HepG2 (cell line): ENCODE results near the gene STK25. TPM values are rescaled to one million over a fixed set of nuclear protein-coding genes. Genes with fewer than 3 reads are reported as not detected.
A peak's percentile ranks its signal among the peaks of the same experiment; 100 is the strongest.

Experiments used
- ATAC-seq: fragments of 200-7000 bp; cut with Tn5 transposase; 3 replicates; pipeline ENCODE4 v1.9.1; 2020; ENCODE audit warnings: mild to moderate bottlenecking, moderate library complexity
- BruUV-seq: library from RNA; stranded (reverse); fragments of 400-500 nt; replicated peaks from 2 replicates; lab custom pipeline; 2021; lab: Mats Ljungman, UMichigan
- CTCF ChIA-PET: fragments of 300-600 bp; formaldehyde crosslinking; extraction: SDS; loops from one replicate; lab custom pipeline; 2021; ENCODE audit warnings: low total read pairs, inconsistent platforms, low intra/inter-chr PET ratio; lab: Yijun Ruan, JAX
- POLR2A ChIA-PET: fragments of 350-600 bp; sonication (Branson Sonifier 250); formaldehyde crosslinking; loops from one replicate; lab custom pipeline; 2020; ENCODE audit warnings: antibody characterized with exemption, inconsistent platforms; lab: Yijun Ruan, JAX
- DNase-seq: peaks from one replicate; pipeline ENCODE4 v3.0.0-alpha.2; 2015; ENCODE audit warnings: low spot score
- FAIRE-seq: peaks from 3 replicates; lab custom pipeline; 2011; peaks lifted over from hg19 to GRCh38; lab: Jason Lieb, UNC
- H2AFZ ChIP-seq: one replicate; pipeline ENCODE4 v1.6.1; 2011; ENCODE audit warnings: low read length, inconsistent platforms
- H3K27ac ChIP-seq: fragments of 300-600 bp; 3 replicates; pipeline ENCODE4 v1.8.0; 2011; ENCODE audit warnings: mixed run types, mild to moderate bottlenecking, mixed read lengths, low read length, inconsistent platforms; ENCODE audit not compliant: insufficient read depth; ENCODE audit errors: extremely low read length
- H3K27me3 ChIP-seq, 2 experiments: fragments of 200-600 bp in 1 of 2; 2 replicates in 1 of 2; 3 replicates in 1 of 2; pipeline versions ENCODE4 v1.6.0 to v1.8.0; 2011; ENCODE audit warnings: low read length in 2 of 2, mild to moderate bottlenecking in 2 of 2, moderate library complexity in 2 of 2, inconsistent platforms in 1 of 2; ENCODE audit not compliant: insufficient read depth in 2 of 2, control insufficient read depth in 1 of 2
- H3K36me3 ChIP-seq, 2 experiments: fragments of 200-600 bp in 1 of 2; replicated peaks in 1 of 2; 2 replicates in 1 of 2; 3 replicates in 1 of 2; pipeline versions ENCODE4 v1.5.1 to v1.8.0; 2011; ENCODE audit warnings: low read length in 2 of 2, inconsistent platforms in 1 of 2; ENCODE audit not compliant: insufficient read depth in 2 of 2, control insufficient read depth in 1 of 2
- H3K4me1 ChIP-seq: 2 replicates; pipeline ENCODE4 v1.5.1; 2012; ENCODE audit warnings: low read length, inconsistent platforms; ENCODE audit not compliant: insufficient read depth
- H3K4me2 ChIP-seq: 2 replicates; pipeline ENCODE4 v1.6.0; 2011; ENCODE audit warnings: low read depth, low read length, inconsistent platforms
- H3K4me3 ChIP-seq, 3 experiments: fragments of 200-600 bp in 1 of 3; sonication (generic), shearing (Covaris generic) in 1 of 3; replicated peaks in 1 of 3; 2 replicates each; pipeline ENCODE4 v1.5.1; 2011 to 2016; ENCODE audit warnings: low read length in 3 of 3, inconsistent platforms in 2 of 3, low read depth in 2 of 3, mild to moderate bottlenecking in 2 of 3, control low read depth in 1 of 3, mixed read lengths in 1 of 3; ENCODE audit not compliant: insufficient read depth in 1 of 3
- H3K79me2 ChIP-seq: one replicate; pipeline ENCODE4 v1.6.1; 2011; ENCODE audit warnings: low read length, inconsistent platforms; ENCODE audit not compliant: insufficient read depth
- H3K9ac ChIP-seq: 2 replicates; pipeline ENCODE4 v1.6.0; 2011; ENCODE audit warnings: mild to moderate bottlenecking, low read depth, low read length, inconsistent platforms; ENCODE audit not compliant: insufficient read depth
- H3K9me3 ChIP-seq: 2 replicates; pipeline ENCODE4 v1.5.1; 2012; ENCODE audit warnings: mild to moderate bottlenecking, low read length
- H4K20me1 ChIP-seq: 2 replicates; pipeline ENCODE4 v1.6.0; 2011; ENCODE audit warnings: inconsistent platforms, mild to moderate bottlenecking, low read length, moderate library complexity; ENCODE audit not compliant: insufficient read depth
- DMAP1 ChIP-seq: IDR thresholded peaks from 2 replicates; pipeline ENCODE4 v1.6.1; 2016
- ZBTB33 ChIP-seq: sonication (generic); formaldehyde crosslinking; IDR thresholded peaks from 2 replicates; pipeline ENCODE4 v1.4.0; 2020; ENCODE audit warnings: missing genetic modification reagents
- ZNF260 ChIP-seq: sonication (generic); formaldehyde crosslinking; IDR thresholded peaks from 2 replicates; pipeline ENCODE4 v1.4.0; 2020; ENCODE audit warnings: missing genetic modification reagents, low read depth, mild to moderate bottlenecking, borderline replicate concordance
- ZNF792 ChIP-seq: IDR thresholded peaks from 2 replicates; pipeline ENCODE4 v1.6.1; 2016
- WGBS: methylation state at CpG from one replicate; pipeline ENCODE4 v1.1.6; 2017; ENCODE audit warnings: low lambda C conversion rate; 5-methylcytosine and 5-hydroxymethylcytosine counted together
- in situ Hi-C: cut with HindIII; loops from 2 replicates; pipeline ENCODE4 v1.10.0; 2017; ENCODE audit warnings: low pct_unique_long_range_greater_than_20kb; ENCODE audit not compliant: extremely low pct_ligation_motif_present
- intact Hi-C: fragments of 100-400 bp; cut with micrococcal nuclease; formaldehyde crosslinking; loops from one replicate; pipeline ENCODE4 v1.10.0; 2022; ENCODE audit not compliant: unreplicated experiment
- polyA plus RNA-seq, 8 experiments: library from polyadenylated mRNA; depleted of rRNA in 3 of 8; stranded (reverse) in 7 of 8; unstranded in 1 of 8; fragments of >200 nt; fragmentation: Illumina TruSeq in 4 of 8; extraction: Trizol in 4 of 8; gene quantifications; 2 replicates each; pipeline versions ENCODE4 v1.2.1 to v1.2.3, GENCODE V29; 2011 to 2016; ENCODE audit warnings: low read depth in 4 of 8, missing spikeins in 1 of 8, mixed read lengths in 1 of 8; ENCODE audit not compliant: insufficient read depth in 1 of 8
- total RNA-seq, 5 experiments: library from RNA; depleted of rRNA; stranded (reverse); fragments of >200 nt; fragmentation: Illumina TruSeq; extraction: Trizol; gene quantifications; 2 replicates each; pipeline ENCODE4 v1.2.3, GENCODE V29; 2016; ENCODE audit warnings: low read depth in 1 of 5
- TF ChIP-seq, protein P1 (sequence below): sonication (generic); formaldehyde crosslinking; IDR thresholded peaks from 2 replicates; pipeline ENCODE4 v1.5.0; 2020; ENCODE audit warnings: mild to moderate bottlenecking, missing genetic modification reagents

STK25 gene
- total and polyA plus RNA-seq, 2 of the 13 experiments (the other 11 are each of a cell fraction or from before 2014, with no cell fraction given) = 177 to 481 TPM

DNA sequence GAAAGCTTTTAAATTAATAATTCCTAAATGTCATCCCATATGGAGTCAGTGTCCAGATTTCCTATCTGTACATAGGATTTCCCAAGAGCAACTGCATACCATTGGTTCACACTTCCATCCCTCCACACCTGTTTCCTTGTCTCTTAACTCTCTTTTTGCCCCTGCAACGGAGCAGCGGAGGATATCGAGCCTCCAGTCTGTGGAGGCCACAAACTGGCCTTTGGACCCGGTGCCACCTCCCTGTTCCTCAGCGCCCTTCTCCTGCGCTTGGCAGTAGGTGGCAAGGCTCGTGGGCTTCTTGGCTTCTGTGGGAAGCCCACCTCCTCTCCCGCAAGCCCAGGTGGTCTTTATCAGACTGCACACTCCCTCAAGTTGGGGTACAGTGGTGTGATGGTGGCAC lies 23.8 kb upstream of the STK25 start:
- H3K9me3 ChIP-seq = no peaks in the 10 kb centered on the region
- TF ChIP-seq ZBTB33 (CRISPR knock-in tag) (0 out of 2 replicates have a peak, but pooled peaks have one; percentile 18), DMAP1 (CRISPR knock-in tag) (no peak), ZNF260 (0 out of 2 replicates have a peak, but pooled peaks have one; percentile 9), ZNF792 (CRISPR knock-in tag) (no peak)
- TF ChIP-seq, protein P1, sequence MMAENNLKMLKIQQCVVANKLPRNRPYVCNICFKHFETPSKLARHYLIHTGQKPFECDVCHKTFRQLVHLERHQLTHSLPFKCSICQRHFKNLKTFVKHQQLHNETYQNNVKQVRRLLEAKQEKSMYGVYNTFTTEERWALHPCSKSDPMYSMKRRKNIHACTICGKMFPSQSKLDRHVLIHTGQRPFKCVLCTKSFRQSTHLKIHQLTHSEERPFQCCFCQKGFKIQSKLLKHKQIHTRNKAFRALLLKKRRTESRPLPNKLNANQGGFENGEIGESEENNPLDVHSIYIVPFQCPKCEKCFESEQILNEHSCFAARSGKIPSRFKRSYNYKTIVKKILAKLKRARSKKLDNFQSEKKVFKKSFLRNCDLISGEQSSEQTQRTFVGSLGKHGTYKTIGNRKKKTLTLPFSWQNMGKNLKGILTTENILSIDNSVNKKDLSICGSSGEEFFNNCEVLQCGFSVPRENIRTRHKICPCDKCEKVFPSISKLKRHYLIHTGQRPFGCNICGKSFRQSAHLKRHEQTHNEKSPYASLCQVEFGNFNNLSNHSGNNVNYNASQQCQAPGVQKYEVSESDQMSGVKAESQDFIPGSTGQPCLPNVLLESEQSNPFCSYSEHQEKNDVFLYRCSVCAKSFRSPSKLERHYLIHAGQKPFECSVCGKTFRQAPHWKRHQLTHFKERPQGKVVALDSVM = peak; percentile 89
- FAIRE-seq = no peak
- peaks cover 84% of the 10 kb centered on the region for H3K4me1 ChIP-seq
- intact Hi-C loops (no loop called here), in situ Hi-C loops (no loop called here)
- H3K4me3 ChIP-seq = no peak overlapping the region
- ATAC-seq = no peak
- no peak for DNase-seq
- H4K20me1 ChIP-seq = no peaks in the 10 kb centered on the region
- H3K27ac ChIP-seq = no peak overlapping the region
- H3K79me2 ChIP-seq = no peaks in the 10 kb centered on the region
- CTCF ChIA-PET = no interaction called here
- peak overlapping the region; percentile 70; the same call in 1 of the 2 replicates for H3K4me2 ChIP-seq
- POLR2A ChIA-PET = no interaction called here
- no peaks in the 10 kb centered on the region for H3K36me3 ChIP-seq
- H3K27me3 ChIP-seq = peaks cover 0 to 19% of the 10 kb centered on the region in 2 experiments; a peak in 2 of 5 replicates
- H2AFZ ChIP-seq = no peak overlapping the region
- BruUV-seq = no TSS peak
- 66% methylated on average over 8 of the region's 8 CpGs for WGBS
- H3K9ac ChIP-seq = no peak overlapping the region
